ENCODE data around the gene GZMM. TPM values are rescaled to one million over a fixed set of nuclear protein-coding genes. Genes with fewer than 3 reads are reported as not detected.
A peak's percentile ranks its signal among the peaks of the same experiment; 100 is the strongest.

The GZMM gene
- total RNA-seq, 1 experiment from 2014 or later = 0.66 TPM

- peaks cover 9% of the 10 kb centered on the region for H3K23me2 ChIP-seq (ENCODE audit: insufficient read length, low read depth, low read length, poor library complexity, severe bottlenecking)
- H3T11ph ChIP-seq (ENCODE audit: low read length) = no peak overlapping the region
- H4K91ac ChIP-seq (ENCODE audit: insufficient read length, low read depth, low read length) = no peak overlapping the region
- H3K23ac ChIP-seq (ENCODE audit: insufficient read length, low read depth, low read length) = no peak overlapping the region
- H2AFZ ChIP-seq (ENCODE audit: low read length) = no peak overlapping the region
- H3K9me3 ChIP-seq (ENCODE audit: control insufficient read depth, low read depth, low read length) = no peaks in the 10 kb centered on the region
- no peak overlapping the region for H3K14ac ChIP-seq (ENCODE audit: insufficient read depth, low read length)
- no peak overlapping the region for H3K4me2 ChIP-seq (ENCODE audit: insufficient read depth, insufficient read length, low read length)
- no peaks in the 10 kb centered on the region for H3K79me2 ChIP-seq (ENCODE audit: insufficient read depth, low read length)
- peaks cover 14% of the 10 kb centered on the region; the same call in 1 of the 2 replicates for H3K27me3 ChIP-seq (ENCODE audit: insufficient read depth, low read length)
- no peak overlapping the region for H3K27ac ChIP-seq (ENCODE audit: insufficient read length, low read depth, low read length)
- H2BK20ac ChIP-seq (ENCODE audit: low read depth, low read length, poor library complexity, severe bottlenecking) = no peak overlapping the region
- no CpG with 5 or more reads among the region's 22 CpGs for WGBS (ENCODE audit: extremely low coverage, insufficient read length, low lambda C conversion rate)
- no peak for TF ChIP-seq CTCF (conservative IDR thresholded peaks at IDR 0.05)
- H4K5ac ChIP-seq (ENCODE audit: insufficient read length, low read depth, low read length) = no peak overlapping the region
- no peak overlapping the region for H3K4me3 Mint-ChIP-seq
- no peaks in the 10 kb centered on the region for H3K79me1 ChIP-seq (ENCODE audit: insufficient read depth, low read depth, low read length, poor library complexity, severe bottlenecking)
- H4K8ac ChIP-seq (replicated peaks; ENCODE audit: insufficient read length, low read depth, low read length) = no peak overlapping the region
- no peak overlapping the region for H2BK5ac ChIP-seq (ENCODE audit: insufficient read length, low read length)
- H3K27me3 Mint-ChIP-seq (ENCODE audit: low read depth) = peaks cover 35% of the 10 kb centered on the region
- H3K9ac ChIP-seq (ENCODE audit: extremely low read depth, insufficient read length, low read length) = no peak overlapping the region
- peaks cover 7 to 9% of the 10 kb centered on the region in 2 experiments; a peak in 4 of 5 replicates for H3K9me3 Mint-ChIP-seq
- H3K4me1 ChIP-seq (ENCODE audit: insufficient read depth, low read length) = no peaks in the 10 kb centered on the region
- no peak overlapping the region; a peak in 1 of 7 replicates for H3K27ac Mint-ChIP-seq
- no peak overlapping the region for H3K18ac ChIP-seq (ENCODE audit: insufficient read length, low read depth, low read length)
- no peak overlapping the region for H2BK120ac ChIP-seq (ENCODE audit: low read depth, low read length, poor library complexity, severe bottlenecking)
- H4K20me1 ChIP-seq (ENCODE audit: control insufficient read depth, insufficient read depth, insufficient read length) = no peaks in the 10 kb centered on the region
- peaks cover 0 to 2% (median 0%) of the 10 kb centered on the region in 3 experiments; a peak in 2 of 7 replicates for H3K36me3 Mint-ChIP-seq (ENCODE audit: insufficient read depth in 1 of 3, low read depth in 3 of 3)
- DNase-seq = peak; percentile 35
- no peak overlapping the region; the same call in 1 of the 2 replicates for H2BK15ac ChIP-seq (ENCODE audit: low read depth, low read length)
- no peak overlapping the region for H3K4ac ChIP-seq (ENCODE audit: low read depth, low read length)
- H2BK12ac ChIP-seq (ENCODE audit: insufficient read length, low read depth, low read length) = no peak overlapping the region
- no peak overlapping the region for H3K56ac ChIP-seq (ENCODE audit: insufficient read length, low read depth, low read length)
- H2AK5ac ChIP-seq (ENCODE audit: insufficient read length, low read length) = no peak overlapping the region
- peaks cover 0 to 23% of the 10 kb centered on the region in 2 experiments; a peak in 2 of 4 replicates for H3K4me1 Mint-ChIP-seq
Measured at GRCh38 chr19:494171-495080, 49.4 kb upstream of the GZMM start.
